PC-3 (cell line): ENCODE results near the gene SOAT1. TPM values are rescaled to one million over a fixed set of nuclear protein-coding genes. Genes with fewer than 3 reads are reported as not detected.

Experiments
- ATAC-seq: fragments of 200-7000 bp; cut with Tn5 transposase; 2 replicates; pipeline ENCODE4 v1.9.1; 2020; ENCODE audit warnings: mild to moderate bottlenecking, moderate library complexity
- BruUV-seq: library from RNA; stranded (reverse); fragments of 400-500 nt; replicated peaks from 2 replicates; lab custom pipeline; 2021; lab: Mats Ljungman, UMichigan
- CTCF ChIA-PET: fragments of 300-600 bp; sonication (Branson Sonifier 250); formaldehyde crosslinking; loops from one replicate; lab custom pipeline; 2022; ENCODE audit warnings: antibody characterized with exemption; lab: Charles Lee
- POLR2A ChIA-PET: fragments of 300-600 bp; sonication (Branson Sonifier 250); formaldehyde crosslinking; loops from one replicate; lab custom pipeline; 2022; ENCODE audit warnings: antibody characterized with exemption; ENCODE audit not compliant: unreplicated experiment; lab: Charles Lee
- DNase-seq: peaks from one replicate; pipeline ENCODE4 v3.0.0-alpha.2; 2015
- H2AFZ ChIP-seq: fragments of 300-600 bp; sonication (generic); 2 replicates; pipeline ENCODE4 v1.6.0; 2016; ENCODE audit warnings: antibody characterized with exemption, low read length
- H3F3A ChIP-seq: fragments of 300-600 bp; sonication (generic); one replicate; pipeline ENCODE4 v1.6.0; 2017; ENCODE audit warnings: antibody characterized with exemption, low read length, control low read depth, mild to moderate bottlenecking; ENCODE audit not compliant: unreplicated experiment
- H3K27ac ChIP-seq: fragments of 300-600 bp; sonication (generic); 2 replicates; pipeline ENCODE4 v1.5.1; 2016; ENCODE audit warnings: mild to moderate bottlenecking, low read length
- H3K27me3 ChIP-seq: fragments of 300-600 bp; sonication (generic); 2 replicates; pipeline ENCODE4 v1.6.1; 2016; ENCODE audit warnings: low read length, mixed read lengths
- H3K36me3 ChIP-seq: fragments of 300-600 bp; sonication (generic); 2 replicates; pipeline ENCODE4 v1.6.1; 2016; ENCODE audit warnings: low read depth, mixed run types, low read length, mixed read lengths
- H3K4me1 ChIP-seq: fragments of 300-600 bp; sonication (generic); 2 replicates; pipeline ENCODE4 v1.5.1; 2016; ENCODE audit warnings: low read length; ENCODE audit not compliant: insufficient read depth
- H3K4me2 ChIP-seq: fragments of 300-600 bp; sonication (generic); 2 replicates; pipeline ENCODE4 v1.6.0; 2016; ENCODE audit warnings: low read length
- H3K4me3 ChIP-seq: fragments of 300-600 bp; sonication (generic); 2 replicates; pipeline ENCODE4 v1.5.1; 2016; ENCODE audit warnings: mild to moderate bottlenecking, low read length, mixed read lengths
- H3K79me2 ChIP-seq: fragments of 300-600 bp; sonication (generic); 2 replicates; pipeline ENCODE4 v1.6.1; 2017; ENCODE audit warnings: low read length, mixed read lengths
- H3K9ac ChIP-seq: fragments of 300-600 bp; sonication (generic); 2 replicates; pipeline ENCODE4 v1.6.0; 2016; ENCODE audit warnings: mild to moderate bottlenecking, low read length
- H3K9me2 ChIP-seq: fragments of 300-600 bp; sonication (generic); replicated peaks from 2 replicates; pipeline ENCODE4 v1.6.1; 2016; ENCODE audit warnings: mixed run types, low read length, mixed read lengths
- H3K9me3 ChIP-seq: fragments of 300-600 bp; sonication (generic); 2 replicates; pipeline ENCODE4 v1.6.1; 2016; ENCODE audit warnings: low read length, mixed read lengths
- H4K20me1 ChIP-seq: fragments of 300-600 bp; sonication (generic); 2 replicates; pipeline ENCODE4 v1.6.1; 2016; ENCODE audit warnings: low read length, mixed read lengths
- EZH2 ChIP-seq: fragments of 300-600 bp; sonication (generic); IDR thresholded peaks from one replicate; pipeline ENCODE4 v1.6.1; 2017; ENCODE audit warnings: antibody characterized with exemption, mild to moderate bottlenecking, low read length; ENCODE audit not compliant: unreplicated experiment
- EZH2phosphoT487 ChIP-seq: fragments of 300-600 bp; sonication (generic); IDR thresholded peaks from 2 replicates; pipeline ENCODE4 v1.6.1; 2018; ENCODE audit warnings: mild to moderate bottlenecking, antibody characterized with exemption, low read length, borderline replicate concordance
- intact Hi-C: fragments of 100-400 bp; cut with micrococcal nuclease; formaldehyde crosslinking; loops from 2 replicates; pipeline ENCODE4 v1.9.0; 2023
- total RNA-seq: library from RNA; depleted of rRNA; stranded (reverse); fragments of >200 nt; gene quantifications from 2 replicates; pipeline ENCODE4 v1.2.3, GENCODE V29; 2014
- TF ChIP-seq, protein P1 (sequence below): fragments of 300-600 bp; sonication (generic); conservative IDR thresholded peaks from 2 replicates; pipeline ENCODE4 v1.5.1; 2017; ENCODE audit warnings: antibody characterized with exemption, low read depth, mild to moderate bottlenecking, low read length

Gene SOAT1
- total RNA-seq, 1 experiment from 2014 or later: 10.5 TPM

- Histone ChIP-seq H4K20me1 (no peaks in the 10 kb centered on the region), H3K4me2 (no peak overlapping the region), H3K9me2 (no peaks in the 10 kb centered on the region), H3K9me3 (no peaks in the 10 kb centered on the region), H3K79me2 (no peaks in the 10 kb centered on the region), H3K9ac (no peak overlapping the region), H3K4me1 (no peaks in the 10 kb centered on the region), H3K4me3 (no peak overlapping the region), H3K27me3 (no peaks in the 10 kb centered on the region), H3K27ac (no peak overlapping the region), H3K36me3 (no peaks in the 10 kb centered on the region), H2AFZ (no peak overlapping the region), H3F3A (no peaks in the 10 kb centered on the region)
- ChIA-PET CTCF (interaction anchor here (1.1 kb wide), 1 partner anchor 119 kb away, joined by 6 read pairs; no protein-coding TSS in a partner anchor), POLR2A (interaction anchor here (1.2 kb wide), 1 partner anchor 42 kb away, joined by 4 read pairs; the partner anchor contains the start of gene SOAT1)
- peak; percentile 44 for DNase-seq
- intact Hi-C loops: loop anchor here (1.0 kb wide), 1 partner anchor 41 kb away; no protein-coding TSS in a partner anchor
- peak; percentile 71 for ATAC-seq
- TF ChIP-seq, protein P1, sequence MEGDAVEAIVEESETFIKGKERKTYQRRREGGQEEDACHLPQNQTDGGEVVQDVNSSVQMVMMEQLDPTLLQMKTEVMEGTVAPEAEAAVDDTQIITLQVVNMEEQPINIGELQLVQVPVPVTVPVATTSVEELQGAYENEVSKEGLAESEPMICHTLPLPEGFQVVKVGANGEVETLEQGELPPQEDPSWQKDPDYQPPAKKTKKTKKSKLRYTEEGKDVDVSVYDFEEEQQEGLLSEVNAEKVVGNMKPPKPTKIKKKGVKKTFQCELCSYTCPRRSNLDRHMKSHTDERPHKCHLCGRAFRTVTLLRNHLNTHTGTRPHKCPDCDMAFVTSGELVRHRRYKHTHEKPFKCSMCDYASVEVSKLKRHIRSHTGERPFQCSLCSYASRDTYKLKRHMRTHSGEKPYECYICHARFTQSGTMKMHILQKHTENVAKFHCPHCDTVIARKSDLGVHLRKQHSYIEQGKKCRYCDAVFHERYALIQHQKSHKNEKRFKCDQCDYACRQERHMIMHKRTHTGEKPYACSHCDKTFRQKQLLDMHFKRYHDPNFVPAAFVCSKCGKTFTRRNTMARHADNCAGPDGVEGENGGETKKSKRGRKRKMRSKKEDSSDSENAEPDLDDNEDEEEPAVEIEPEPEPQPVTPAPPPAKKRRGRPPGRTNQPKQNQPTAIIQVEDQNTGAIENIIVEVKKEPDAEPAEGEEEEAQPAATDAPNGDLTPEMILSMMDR: peak; percentile 62
- no peak for TF ChIP-seq EZH2
- TF ChIP-seq EZH2phosphoT487: no peak
- BruUV-seq: no TSS peak
These were observed 41.9 kb upstream of the SOAT1 start for GRCh38 chr1:179251675-179252074.

DNA sequence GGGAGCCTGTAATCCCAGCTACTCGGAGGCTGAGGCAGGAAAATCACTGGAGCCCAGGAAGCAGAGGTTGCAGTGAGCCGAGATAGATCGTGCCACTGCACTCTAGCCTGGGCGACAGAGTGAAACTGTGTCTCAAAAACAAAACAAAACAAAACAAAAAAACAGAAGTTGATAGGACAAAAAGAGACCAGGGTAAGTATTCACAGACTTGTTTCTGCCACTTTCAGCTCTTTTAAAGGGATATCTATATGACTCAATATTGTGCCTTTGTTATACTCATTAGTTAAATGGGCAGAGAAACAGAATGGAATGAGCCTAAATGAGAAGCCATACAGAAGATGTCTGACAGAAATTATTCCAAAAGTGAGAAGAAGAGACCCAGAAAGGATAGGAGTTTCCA lies 41.0 kb upstream of the SOAT1 start:
- Histone ChIP-seq H3K4me3 (no peak overlapping the region), H3K36me3 (no peaks in the 10 kb centered on the region), H3K4me1 (no peaks in the 10 kb centered on the region), H3K9me3 (no peaks in the 10 kb centered on the region), H4K20me1 (no peaks in the 10 kb centered on the region), H3K27me3 (no peaks in the 10 kb centered on the region), H3K27ac (no peak overlapping the region), H3K79me2 (no peaks in the 10 kb centered on the region), H2AFZ (no peak overlapping the region), H3K4me2 (no peak overlapping the region), H3F3A (no peaks in the 10 kb centered on the region), H3K9ac (no peak overlapping the region), H3K9me2 (no peaks in the 10 kb centered on the region)
- no peak for DNase-seq
- no TSS peak for BruUV-seq
- intact Hi-C loops: no loop called here
- CTCF ChIA-PET: interaction anchor here (0.5 kb wide), 1 partner anchor 40 kb away, joined by 3 read pairs; no protein-coding TSS in a partner anchor
- POLR2A ChIA-PET: no interaction called here
- no peak for ATAC-seq
- no peak for TF ChIP-seq EZH2
- TF ChIP-seq, protein P1: no peak
- TF ChIP-seq EZH2phosphoT487: no peak

DNA sequence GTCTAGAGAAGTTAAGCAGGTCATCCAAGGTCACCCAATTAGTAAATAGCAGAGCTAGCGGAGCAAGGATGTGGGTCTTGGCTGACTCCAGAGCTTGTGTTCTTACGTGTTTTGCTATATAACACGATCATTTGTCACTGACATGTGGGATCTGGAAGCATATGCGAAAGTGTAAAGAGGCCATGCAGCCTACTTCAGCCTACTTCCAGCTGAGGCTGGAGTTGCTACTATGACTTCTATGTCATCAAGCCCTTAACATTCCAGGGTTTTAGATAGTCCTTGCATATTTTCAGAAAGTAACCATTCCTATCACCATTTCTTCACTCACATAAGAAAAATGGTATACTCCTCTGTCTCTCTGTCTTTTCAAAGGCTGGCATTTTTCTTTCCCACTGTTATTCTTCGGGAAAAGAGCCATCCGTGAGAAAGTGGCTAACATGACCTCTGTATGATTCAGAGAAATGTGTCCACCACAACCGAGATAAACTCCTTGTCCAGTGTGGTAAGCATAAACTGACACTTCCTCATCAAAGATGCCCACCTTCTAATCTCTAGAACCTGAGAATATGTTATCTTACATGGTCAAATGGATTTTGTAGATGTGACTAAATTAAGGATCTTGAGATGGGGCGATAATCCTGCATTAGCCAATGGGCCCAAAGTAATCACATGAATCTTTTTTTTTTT lies 40.2 kb upstream of the SOAT1 start:
- Histone ChIP-seq H3K4me1 (no peaks in the 10 kb centered on the region), H4K20me1 (no peaks in the 10 kb centered on the region), H3K9ac (no peak overlapping the region), H3K4me2 (no peak overlapping the region), H3K4me3 (no peak overlapping the region), H3K9me2 (no peaks in the 10 kb centered on the region), H3K27me3 (no peaks in the 10 kb centered on the region), H3F3A (no peaks in the 10 kb centered on the region), H3K27ac (no peak overlapping the region), H2AFZ (no peak overlapping the region), H3K36me3 (no peaks in the 10 kb centered on the region), H3K79me2 (no peaks in the 10 kb centered on the region), H3K9me3 (no peaks in the 10 kb centered on the region)
- DNase-seq (no peak), ATAC-seq (no peak)
- CTCF ChIA-PET: no interaction called here
- no TSS peak for BruUV-seq
- no peak for TF ChIP-seq EZH2
- TF ChIP-seq EZH2phosphoT487: no peak
- TF ChIP-seq, protein P1: no peak
- intact Hi-C loops: no loop called here
- POLR2A ChIA-PET: no interaction called here
